ENCODE data around the gene GPATCH8.

DNA sequence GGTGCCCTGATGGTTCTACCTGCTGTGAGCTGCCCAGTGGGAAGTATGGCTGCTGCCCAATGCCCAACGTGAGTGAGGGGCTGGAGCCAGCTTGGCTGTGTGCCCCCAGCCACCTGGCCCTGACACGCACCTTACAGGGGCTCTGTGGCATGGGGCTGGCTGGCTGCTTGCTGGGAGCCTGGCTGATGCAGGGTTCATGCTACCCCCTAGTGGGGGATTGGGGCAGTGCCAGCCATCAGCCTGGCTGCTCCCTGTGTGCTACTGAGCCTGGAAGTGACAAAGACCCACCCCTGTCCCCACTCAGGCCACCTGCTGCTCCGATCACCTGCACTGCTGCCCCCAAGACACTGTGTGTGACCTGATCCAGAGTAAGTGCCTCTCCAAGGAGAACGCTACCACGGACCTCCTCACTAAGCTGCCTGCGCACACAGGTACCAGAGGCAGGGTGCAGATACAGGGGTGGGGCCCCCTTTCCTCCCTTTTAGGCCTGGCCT lies 152.4 kb downstream of the GPATCH8 start:
- TF ChIP-seq, protein P1, sequence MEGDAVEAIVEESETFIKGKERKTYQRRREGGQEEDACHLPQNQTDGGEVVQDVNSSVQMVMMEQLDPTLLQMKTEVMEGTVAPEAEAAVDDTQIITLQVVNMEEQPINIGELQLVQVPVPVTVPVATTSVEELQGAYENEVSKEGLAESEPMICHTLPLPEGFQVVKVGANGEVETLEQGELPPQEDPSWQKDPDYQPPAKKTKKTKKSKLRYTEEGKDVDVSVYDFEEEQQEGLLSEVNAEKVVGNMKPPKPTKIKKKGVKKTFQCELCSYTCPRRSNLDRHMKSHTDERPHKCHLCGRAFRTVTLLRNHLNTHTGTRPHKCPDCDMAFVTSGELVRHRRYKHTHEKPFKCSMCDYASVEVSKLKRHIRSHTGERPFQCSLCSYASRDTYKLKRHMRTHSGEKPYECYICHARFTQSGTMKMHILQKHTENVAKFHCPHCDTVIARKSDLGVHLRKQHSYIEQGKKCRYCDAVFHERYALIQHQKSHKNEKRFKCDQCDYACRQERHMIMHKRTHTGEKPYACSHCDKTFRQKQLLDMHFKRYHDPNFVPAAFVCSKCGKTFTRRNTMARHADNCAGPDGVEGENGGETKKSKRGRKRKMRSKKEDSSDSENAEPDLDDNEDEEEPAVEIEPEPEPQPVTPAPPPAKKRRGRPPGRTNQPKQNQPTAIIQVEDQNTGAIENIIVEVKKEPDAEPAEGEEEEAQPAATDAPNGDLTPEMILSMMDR (IDR thresholded peaks at IDR 0.05) = peak; percentile 54 to 74 (median 65)
- TF ChIP-seq POLR2A (IDR thresholded peaks at IDR 0.05) = no peak

All from body of pancreas (tissue), 4 donors.